Keratinocyte (primary cell): ENCODE data around the gene SYT12. TPM values are rescaled to one million over a fixed set of nuclear protein-coding genes. Genes with fewer than 3 reads are reported as not detected.

Experiments used
- DNase-seq: peaks from one replicate; pipeline ENCODE4 v3.0.0-alpha.2; 2011; ENCODE audit warnings: low read depth, missing footprints, low spot score
- FAIRE-seq: peaks from 2 replicates; lab custom pipeline; 2011; peaks lifted over from hg19 to GRCh38; lab: Jason Lieb, UNC
- H2AFZ ChIP-seq: 2 replicates; pipeline ENCODE4 v1.6.0; 2012; ENCODE audit warnings: low read length, control low read depth, inconsistent platforms; ENCODE audit not compliant: control insufficient read depth
- H3K27ac ChIP-seq: 2 replicates; pipeline ENCODE4 v1.5.1; 2011; ENCODE audit warnings: low read length; ENCODE audit not compliant: control insufficient read depth, insufficient read depth
- H3K27me3 ChIP-seq: 3 replicates; pipeline ENCODE4 v1.6.0; 2011; ENCODE audit warnings: low read length; ENCODE audit not compliant: control insufficient read depth, insufficient read depth; ENCODE audit errors: extremely low read depth
- H3K36me3 ChIP-seq, 2 experiments: 2 replicates in 1 of 2; 3 replicates in 1 of 2; pipeline ENCODE4 v1.5.1; 2011; ENCODE audit warnings: low read length in 2 of 2, mild to moderate bottlenecking in 1 of 2; ENCODE audit not compliant: control insufficient read depth in 2 of 2, insufficient read depth in 2 of 2; ENCODE audit errors: extremely low read depth in 1 of 2
- H3K4me1 ChIP-seq: 3 replicates; pipeline ENCODE4 v1.5.1; 2011; ENCODE audit warnings: low read length; ENCODE audit not compliant: control insufficient read depth, insufficient read depth; ENCODE audit errors: extremely low read depth
- H3K4me2 ChIP-seq: 3 replicates; pipeline ENCODE4 v1.6.0; 2011; ENCODE audit warnings: low read depth, low read length; ENCODE audit not compliant: control insufficient read depth, insufficient read depth; ENCODE audit errors: extremely low read depth
- H3K4me3 ChIP-seq, 3 experiments: fragments of 200-600 bp in 1 of 3; sonication (generic) in 1 of 3; 2 replicates in 2 of 3; 3 replicates in 1 of 3; pipeline ENCODE4 v1.5.1; 2011 to 2016; ENCODE audit warnings: low read length in 3 of 3, mild to moderate bottlenecking in 3 of 3, control low read depth in 2 of 3, inconsistent platforms in 1 of 3, low read depth in 1 of 3, mixed read lengths in 1 of 3, mixed run types in 1 of 3, moderate library complexity in 1 of 3; ENCODE audit not compliant: control insufficient read depth in 2 of 3, insufficient read depth in 2 of 3; ENCODE audit errors: extremely low read depth in 1 of 3
- H3K79me2 ChIP-seq: 2 replicates; pipeline ENCODE4 v1.6.0; 2012; ENCODE audit warnings: low read length; ENCODE audit not compliant: control insufficient read depth, insufficient read depth
- H3K9ac ChIP-seq: 3 replicates; pipeline ENCODE4 v1.6.0; 2011; ENCODE audit warnings: low read length; ENCODE audit not compliant: control insufficient read depth, insufficient read depth; ENCODE audit errors: extremely low read depth
- H3K9me1 ChIP-seq: 3 replicates; pipeline ENCODE4 v1.6.0; 2011; ENCODE audit warnings: low read length; ENCODE audit not compliant: control insufficient read depth, insufficient read depth; ENCODE audit errors: extremely low read depth
- H3K9me3 ChIP-seq: 2 replicates; pipeline ENCODE4 v1.5.1; 2012; ENCODE audit warnings: low read depth, low read length; ENCODE audit not compliant: control insufficient read depth
- H4K20me1 ChIP-seq: 3 replicates; pipeline ENCODE4 v1.6.0; 2011; ENCODE audit warnings: low read length; ENCODE audit not compliant: control insufficient read depth, insufficient read depth; ENCODE audit errors: extremely low read depth
- CTCF ChIP-seq, 3 experiments: IDR thresholded peaks in 1 of 3; conservative IDR thresholded peaks in 1 of 3; optimal IDR thresholded peaks in 1 of 3; 2 replicates in 2 of 3; 3 replicates in 1 of 3; pipeline versions ENCODE3 to v1.5.1; 2011; ENCODE audit warnings: low read length in 3 of 3, mild to moderate bottlenecking in 3 of 3, moderate library complexity in 2 of 3, control low read depth in 1 of 3, inconsistent platforms in 1 of 3; ENCODE audit not compliant: insufficient read depth in 2 of 3; ENCODE audit errors: extremely low read depth in 1 of 3
- EZH2 ChIP-seq: IDR thresholded peaks from one replicate; pipeline ENCODE4 v1.6.1; 2012; ENCODE audit warnings: inconsistent platforms, mild to moderate bottlenecking, low read length, moderate library complexity
- dilution Hi-C: fragments of 300-500 bp; cut with MboI; formaldehyde crosslinking; loops from one replicate; pipeline ENCODE4 v1.7.0; 2020; ENCODE audit warnings: low sequenced_read_pairs; ENCODE audit not compliant: extremely low pct_ligation_motif_present
- polyA plus RNA-seq, 5 experiments: library from polyadenylated mRNA; depleted of rRNA in 3 of 5; stranded (reverse) in 3 of 5; stranded (forward) in 1 of 5; unstranded in 1 of 5; fragments of >200 nt; gene quantifications; 1 replicate in 1 of 5; 2 replicates in 3 of 5; 3 replicates in 1 of 5; pipeline versions ENCODE4 v1.2.1 to v1.2.3, GENCODE V29; 2011 to 2012; ENCODE audit warnings: missing spikeins in 2 of 5, low read depth in 1 of 5, low replicate concordance in 1 of 5

The SYT12 gene
- polyA plus RNA-seq, 1 donor (not counting 4 experiments of a cell fraction or from before 2014, with no cell fraction given) = 0.05 TPM

- no peak for DNase-seq
- H3K4me3 ChIP-seq = no peak overlapping the region
- H4K20me1 ChIP-seq = no peaks in the 10 kb centered on the region
- no peak overlapping the region for H3K9ac ChIP-seq
- H3K4me1 ChIP-seq = no peaks in the 10 kb centered on the region
- H3K27me3 ChIP-seq = no peaks in the 10 kb centered on the region
- peak; percentile 53 to 76 (median 72) for TF ChIP-seq CTCF (optimal IDR thresholded peaks at IDR 0.05 in 1 of 3, IDR thresholded peaks at IDR 0.05 in 1 of 3, conservative IDR thresholded peaks at IDR 0.05 in 1 of 3; ENCODE audit: extremely low read depth in 1 of 3, insufficient read depth in 2 of 3, low read length in 3 of 3)
- no peak for TF ChIP-seq EZH2
- FAIRE-seq = no peak
- H3K27ac ChIP-seq = no peak overlapping the region
- H3K9me1 ChIP-seq = no peaks in the 10 kb centered on the region
- H3K4me2 ChIP-seq = no peak overlapping the region
- peaks cover 21 to 32% of the 10 kb centered on the region in 2 experiments for H3K36me3 ChIP-seq
- H3K79me2 ChIP-seq = peaks cover 13% of the 10 kb centered on the region
- no peaks in the 10 kb centered on the region for H3K9me3 ChIP-seq
- dilution Hi-C loops = no loop called here
- H2AFZ ChIP-seq = no peak overlapping the region
Measured at GRCh38 chr11:67071420-67072284, 48.7 kb downstream of the SYT12 start.

- Histone ChIP-seq H3K9me1 (no peaks in the 10 kb centered on the region), H3K9ac (no peak overlapping the region), H3K79me2 (peaks cover 7% of the 10 kb centered on the region), H3K4me1 (peaks cover 4% of the 10 kb centered on the region), H2AFZ (no peak overlapping the region), H3K4me3 (no peak overlapping the region), H3K36me3 (peaks cover 16 to 26% of the 10 kb centered on the region in 2 experiments), H3K9me3 (no peaks in the 10 kb centered on the region), H3K4me2 (no peak overlapping the region), H3K27me3 (no peaks in the 10 kb centered on the region), H4K20me1 (no peaks in the 10 kb centered on the region), H3K27ac (no peak overlapping the region)
- DNase-seq (no peak), FAIRE-seq (no peak)
- TF ChIP-seq CTCF (optimal IDR thresholded peaks at IDR 0.05 in 1 of 3, IDR thresholded peaks at IDR 0.05 in 1 of 3, conservative IDR thresholded peaks at IDR 0.05 in 1 of 3; ENCODE audit: extremely low read depth in 1 of 3, insufficient read depth in 2 of 3, low read length in 3 of 3) = no peak
- no peak for TF ChIP-seq EZH2
- dilution Hi-C loops = no loop called here
Measured at GRCh38 chr11:67072295-67072694, 49.4 kb downstream of the SYT12 start.
